RWPE1 (cell line): ENCODE results near the gene FLT4.

Experiments used
- CTCF ChIA-PET: fragments of 350-600 bp; sonication (Branson Sonifier 250); formaldehyde crosslinking; extraction: SDS; loops from one replicate; lab custom pipeline; 2021; lab: Yijun Ruan, JAX
- POLR2A ChIA-PET: fragments of 400-600 bp; formaldehyde crosslinking; extraction: SDS; loops from one replicate; lab custom pipeline; 2020; ENCODE audit warnings: antibody characterized with exemption; ENCODE audit not compliant: low non-redundant PET; lab: Yijun Ruan, JAX
- DNase-seq: peaks from one replicate; pipeline ENCODE4 v3.0.0; 2012; ENCODE audit warnings: low spot score
- H3K27ac ChIP-seq: fragments of 450-650 bp; 2 replicates; pipeline ENCODE4 v1.5.1; 2017
- TF ChIP-seq, protein P1 (sequence below): fragments of 450-650 bp; conservative IDR thresholded peaks from 2 replicates; pipeline ENCODE4 v1.5.1; 2017; ENCODE audit warnings: low read depth, mild to moderate bottlenecking

The FLT4 gene

GRCh38 chr5:180609817-180610550 lies 39.4 kb downstream of the FLT4 start:
- ChIA-PET POLR2A (no interaction called here), CTCF (interaction anchor here (0.7 to 0.9 kb wide), 2 partner anchors 9 to 198 kb away, joined by 4 read pairs; no protein-coding TSS in a partner anchor)
- TF ChIP-seq, protein P1, sequence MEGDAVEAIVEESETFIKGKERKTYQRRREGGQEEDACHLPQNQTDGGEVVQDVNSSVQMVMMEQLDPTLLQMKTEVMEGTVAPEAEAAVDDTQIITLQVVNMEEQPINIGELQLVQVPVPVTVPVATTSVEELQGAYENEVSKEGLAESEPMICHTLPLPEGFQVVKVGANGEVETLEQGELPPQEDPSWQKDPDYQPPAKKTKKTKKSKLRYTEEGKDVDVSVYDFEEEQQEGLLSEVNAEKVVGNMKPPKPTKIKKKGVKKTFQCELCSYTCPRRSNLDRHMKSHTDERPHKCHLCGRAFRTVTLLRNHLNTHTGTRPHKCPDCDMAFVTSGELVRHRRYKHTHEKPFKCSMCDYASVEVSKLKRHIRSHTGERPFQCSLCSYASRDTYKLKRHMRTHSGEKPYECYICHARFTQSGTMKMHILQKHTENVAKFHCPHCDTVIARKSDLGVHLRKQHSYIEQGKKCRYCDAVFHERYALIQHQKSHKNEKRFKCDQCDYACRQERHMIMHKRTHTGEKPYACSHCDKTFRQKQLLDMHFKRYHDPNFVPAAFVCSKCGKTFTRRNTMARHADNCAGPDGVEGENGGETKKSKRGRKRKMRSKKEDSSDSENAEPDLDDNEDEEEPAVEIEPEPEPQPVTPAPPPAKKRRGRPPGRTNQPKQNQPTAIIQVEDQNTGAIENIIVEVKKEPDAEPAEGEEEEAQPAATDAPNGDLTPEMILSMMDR, result no peak
- no peak overlapping the region for H3K27ac ChIP-seq
- no peak for DNase-seq

GRCh38 chr5:180609386-180609785 lies 40.0 kb downstream of the FLT4 start:
- TF ChIP-seq, protein P1, result no peak

GRCh38 chr5:180608572-180609310 lies 40.7 kb downstream of the FLT4 start:
- no peak for DNase-seq
- no peak overlapping the region for H3K27ac ChIP-seq
- TF ChIP-seq, protein P1, result no peak
- ChIA-PET CTCF (interaction anchor here (0.9 kb wide), 1 partner anchor 10 kb away, joined by 4 read pairs; no protein-coding TSS in a partner anchor), POLR2A (no interaction called here)

More at GRCh38 chr5:180609386-180609785, 40.0 kb downstream of the FLT4 start:
- POLR2A ChIA-PET, result no interaction called here
- CTCF ChIA-PET, result interaction anchor here (0.9 kb wide), 1 partner anchor 10 kb away, joined by 4 read pairs; no protein-coding TSS in a partner anchor
- H3K27ac ChIP-seq, result no peak overlapping the region
- no peak for DNase-seq

DNA sequence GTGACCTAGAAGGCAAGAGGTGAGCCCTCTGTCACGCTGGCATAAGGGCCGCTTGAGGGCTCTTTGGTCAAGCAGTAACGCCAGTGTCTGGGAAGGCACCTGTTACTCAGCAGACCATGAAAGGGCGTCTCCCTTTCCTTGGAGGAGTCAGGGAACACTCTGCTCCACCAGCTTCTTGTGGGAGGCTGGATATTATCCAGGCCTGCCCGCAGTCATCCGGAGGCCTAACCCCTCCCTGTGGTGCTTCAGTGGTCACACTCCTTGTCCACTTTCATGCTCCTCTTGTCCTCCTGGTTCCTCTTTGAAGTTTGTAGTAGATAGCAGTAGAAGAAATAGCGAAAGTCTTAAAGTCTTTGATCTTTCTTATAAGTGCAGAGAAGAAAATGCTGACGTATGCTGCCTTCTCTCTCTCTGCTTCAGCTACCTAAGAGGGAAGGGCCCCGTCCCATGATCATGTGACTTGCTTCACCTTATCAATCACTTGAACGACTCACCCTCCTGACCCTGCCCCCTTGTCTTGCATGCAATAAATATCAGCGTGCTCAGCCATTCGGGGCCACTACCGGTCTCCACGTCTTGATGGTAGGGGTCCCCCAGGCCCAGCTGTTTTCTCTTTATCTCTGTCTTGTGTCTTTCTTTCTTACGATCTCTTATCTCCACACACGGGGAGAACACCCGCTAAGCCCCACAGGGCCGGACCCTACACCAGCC lies 41.4 kb downstream of the FLT4 start:
- H3K27ac ChIP-seq, result no peak overlapping the region
- no peak for DNase-seq
- TF ChIP-seq, protein P1, result no peak
- ChIA-PET POLR2A (interaction anchor here (0.6 kb wide), 1 partner anchor 26 kb away, joined by 10 read pairs; no protein-coding TSS in a partner anchor), CTCF (no interaction called here)

- TF ChIP-seq, protein P1, result peak; percentile 39
- no peak for DNase-seq
- ChIA-PET POLR2A (no interaction called here), CTCF (interaction anchor here (0.6 to 1.8 kb wide), 18 partner anchors 9 to 567 kb away, joined by 3 to 8 read pairs (median 4); partner anchors contain the start of genes CNOT6 and FLT4)
- no peak overlapping the region for H3K27ac ChIP-seq
These were observed 43.1 kb downstream of the FLT4 start for GRCh38 chr5:180606215-180606785.
